Mucosa of rectum (tissue), 2 donors: ENCODE data around the gene GADL1.

Experiments used
- H3K27ac ChIP-seq, 2 donors: one replicate each; pipeline ENCODE4 v1.7.0; 2013; ENCODE audit warnings: inconsistent platforms in 2 of 2, low read depth in 2 of 2, low read length in 2 of 2
- H3K27me3 ChIP-seq, 2 donors: one replicate each; pipeline ENCODE4 v1.7.0; 2013; ENCODE audit warnings: low read length in 2 of 2; ENCODE audit not compliant: control insufficient read depth in 2 of 2, insufficient read depth in 2 of 2
- H3K36me3 ChIP-seq, 2 donors: one replicate each; pipeline ENCODE4 v1.7.0; 2013; ENCODE audit warnings: low read length in 2 of 2; ENCODE audit not compliant: control insufficient read depth in 2 of 2, insufficient read depth in 2 of 2
- H3K4me1 ChIP-seq, 2 donors: one replicate each; pipeline ENCODE4 v1.7.0; 2013; ENCODE audit warnings: low read length in 2 of 2, mild to moderate bottlenecking in 1 of 2; ENCODE audit not compliant: control insufficient read depth in 2 of 2, insufficient read depth in 2 of 2
- H3K4me3 ChIP-seq, 2 donors: one replicate each; pipeline ENCODE4 v1.7.0; 2013; ENCODE audit warnings: low read length in 2 of 2
- H3K9ac ChIP-seq, 2 donors: one replicate each; pipeline ENCODE4 v1.7.0; 2013; ENCODE audit warnings: low read length in 2 of 2, low read depth in 1 of 2, mild to moderate bottlenecking in 1 of 2
- H3K9me3 ChIP-seq, 2 donors: one replicate each; pipeline ENCODE4 v1.7.0; 2013; ENCODE audit warnings: low read length in 2 of 2; ENCODE audit not compliant: control insufficient read depth in 2 of 2
- donor health status: healthy.
- donor health status: Normal muscosa, but diverticular disease.

GADL1 gene

GRCh38 chr3:30826531-30826942 is 67.9 kb downstream of the GADL1 start:
- H3K27me3 ChIP-seq, result no peaks in the 10 kb centered on the region
- no peak overlapping the region for H3K27ac ChIP-seq
- H3K36me3 ChIP-seq, result no peaks in the 10 kb centered on the region
- H3K4me1 ChIP-seq, result no peaks in the 10 kb centered on the region
- no peaks in the 10 kb centered on the region for H3K9me3 ChIP-seq
- H3K9ac ChIP-seq, result no peak overlapping the region
- H3K4me3 ChIP-seq, result no peak overlapping the region

- Histone ChIP-seq H3K36me3 (no peaks in the 10 kb centered on the region), H3K9ac (no peak overlapping the region), H3K27me3 (no peaks in the 10 kb centered on the region), H3K9me3 (no peaks in the 10 kb centered on the region), H3K4me3 (no peak overlapping the region), H3K27ac (no peak overlapping the region), H3K4me1 (no peaks in the 10 kb centered on the region)
Observed at GRCh38 chr3:30819067-30819798, 75.2 kb downstream of the GADL1 start.

DNA sequence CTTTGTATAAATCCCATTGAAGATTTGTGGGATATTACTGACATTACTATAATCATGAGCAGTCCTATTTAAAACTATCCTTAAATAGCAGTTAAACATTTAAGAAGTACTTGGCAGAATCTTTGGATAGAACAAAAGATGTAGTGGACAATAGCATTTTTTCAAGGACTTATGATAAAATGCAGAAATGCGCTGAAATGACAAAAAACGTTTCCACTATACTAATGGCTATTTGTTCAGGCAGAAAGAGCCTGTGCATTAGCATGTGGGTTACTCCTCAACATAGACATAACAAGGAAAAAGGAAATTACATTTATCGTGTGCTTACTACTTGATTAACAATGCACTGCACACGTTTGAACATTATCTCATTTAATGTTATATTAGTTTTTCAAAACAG is 80.7 kb downstream of the GADL1 start:
- H3K4me3 ChIP-seq, result no peak overlapping the region
- H3K27ac ChIP-seq, result no peak overlapping the region
- no peaks in the 10 kb centered on the region for H3K36me3 ChIP-seq
- no peaks in the 10 kb centered on the region for H3K9me3 ChIP-seq
- no peaks in the 10 kb centered on the region for H3K27me3 ChIP-seq
- no peak overlapping the region for H3K9ac ChIP-seq
- no peaks in the 10 kb centered on the region for H3K4me1 ChIP-seq

GRCh38 chr3:30811151-30811795 is 83.2 kb downstream of the GADL1 start:
- Histone ChIP-seq H3K27ac (no peak overlapping the region), H3K9ac (no peak overlapping the region), H3K4me3 (no peak overlapping the region), H3K27me3 (no peaks in the 10 kb centered on the region), H3K36me3 (no peaks in the 10 kb centered on the region), H3K4me1 (no peaks in the 10 kb centered on the region), H3K9me3 (no peaks in the 10 kb centered on the region)

GRCh38 chr3:30810625-30811024 is 83.8 kb downstream of the GADL1 start:
- no peak overlapping the region for H3K9ac ChIP-seq
- H3K27ac ChIP-seq, result no peak overlapping the region
- H3K4me3 ChIP-seq, result no peak overlapping the region
- no peaks in the 10 kb centered on the region for H3K27me3 ChIP-seq
- H3K9me3 ChIP-seq, result no peaks in the 10 kb centered on the region
- no peaks in the 10 kb centered on the region for H3K4me1 ChIP-seq
- H3K36me3 ChIP-seq, result no peaks in the 10 kb centered on the region

DNA sequence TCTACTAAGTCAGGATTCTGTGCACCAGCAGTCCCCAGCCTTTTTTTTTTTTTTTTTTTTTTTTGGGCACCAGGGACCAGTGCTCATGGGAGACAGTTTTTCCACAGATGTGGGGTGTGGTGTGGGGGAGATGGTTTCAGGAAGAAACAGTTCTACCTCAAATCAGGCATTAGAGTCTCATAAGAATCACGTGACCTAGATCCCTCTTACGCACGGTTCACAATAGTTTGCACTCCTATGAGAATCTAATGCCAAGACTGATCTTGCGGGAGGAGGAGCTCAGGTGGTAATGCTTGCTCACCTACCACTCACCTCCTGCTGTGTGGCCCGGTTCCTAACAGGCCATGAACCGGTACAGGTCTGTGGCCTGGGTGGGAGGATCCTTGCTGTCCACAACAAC is 88.8 kb downstream of the GADL1 start:
- Histone ChIP-seq H3K4me3 (no peak overlapping the region), H3K9ac (no peak overlapping the region), H3K27ac (no peak overlapping the region), H3K36me3 (no peaks in the 10 kb centered on the region), H3K27me3 (no peaks in the 10 kb centered on the region), H3K4me1 (no peaks in the 10 kb centered on the region), H3K9me3 (no peaks in the 10 kb centered on the region)

GRCh38 chr3:30804984-30805383 is 89.5 kb downstream of the GADL1 start:
- no peak overlapping the region for H3K27ac ChIP-seq
- no peaks in the 10 kb centered on the region for H3K9me3 ChIP-seq
- H3K4me1 ChIP-seq, result no peaks in the 10 kb centered on the region
- H3K36me3 ChIP-seq, result no peaks in the 10 kb centered on the region
- H3K27me3 ChIP-seq, result no peaks in the 10 kb centered on the region
- H3K4me3 ChIP-seq, result no peak overlapping the region
- H3K9ac ChIP-seq, result no peak overlapping the region

GRCh38 chr3:30795176-30795575 is 99.3 kb downstream of the GADL1 start:
- Histone ChIP-seq H3K4me3 (no peak overlapping the region), H3K4me1 (no peaks in the 10 kb centered on the region), H3K36me3 (no peaks in the 10 kb centered on the region), H3K9me3 (no peaks in the 10 kb centered on the region), H3K9ac (no peak overlapping the region), H3K27me3 (no peaks in the 10 kb centered on the region), H3K27ac (no peak overlapping the region)

DNA sequence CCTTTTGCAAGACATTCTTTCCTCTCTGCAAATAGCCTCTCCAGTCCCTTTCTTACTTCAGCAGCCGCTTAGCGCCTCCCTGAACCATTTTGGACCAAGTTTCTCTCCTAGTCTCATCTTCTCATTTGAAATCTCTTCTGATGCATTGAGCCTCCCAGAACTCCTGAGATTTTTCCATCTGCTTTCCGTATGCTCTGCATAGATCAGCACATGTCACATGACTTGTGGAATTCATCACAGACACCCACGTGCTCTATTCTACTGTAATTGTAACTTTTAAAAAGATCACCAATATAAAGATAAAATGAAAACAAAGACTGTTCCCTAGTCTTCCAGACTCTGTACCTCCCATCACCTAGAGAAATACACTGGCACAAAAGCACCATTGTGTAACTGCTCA is 100.7 kb downstream of the GADL1 start:
- Histone ChIP-seq H3K27ac (no peak overlapping the region), H3K36me3 (no peaks in the 10 kb centered on the region), H3K4me1 (no peaks in the 10 kb centered on the region), H3K9me3 (no peaks in the 10 kb centered on the region), H3K9ac (no peak overlapping the region), H3K4me3 (no peak overlapping the region), H3K27me3 (no peaks in the 10 kb centered on the region)

DNA sequence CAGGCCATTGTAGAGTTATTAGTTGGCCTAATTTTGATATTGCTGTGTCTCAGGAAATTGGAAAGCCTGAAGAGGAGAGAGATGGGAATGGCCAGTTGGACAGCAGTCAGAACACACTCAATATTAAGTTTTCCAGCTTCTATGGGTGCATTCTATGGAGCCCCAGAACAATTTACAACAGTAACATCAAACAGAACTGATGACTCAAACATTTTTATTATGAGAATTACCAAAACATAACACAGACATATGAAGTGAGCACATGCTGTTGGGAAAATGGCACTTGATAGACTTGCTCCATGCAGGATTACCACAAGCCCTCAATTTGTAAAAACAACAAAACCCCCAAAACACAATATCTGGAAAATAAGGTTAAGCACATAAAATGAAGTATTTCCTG is 104.3 kb downstream of the GADL1 start:
- Histone ChIP-seq H3K36me3 (no peaks in the 10 kb centered on the region), H3K27me3 (no peaks in the 10 kb centered on the region), H3K27ac (no peak overlapping the region), H3K9me3 (no peaks in the 10 kb centered on the region), H3K4me3 (no peak overlapping the region), H3K4me1 (no peaks in the 10 kb centered on the region), H3K9ac (no peak overlapping the region)
